Thymus (tissue), 11 donors: ENCODE data around the gene NCOA1. TPM values are rescaled to one million over a fixed set of nuclear protein-coding genes. Genes with fewer than 3 reads are reported as not detected.
"Not testable (repeated sequence)": the region's sequence is repeated elsewhere in the genome, so short reads cannot be mapped to it uniquely, and the experiment has no call there.

ENCODE experiments used
- DNase-seq, 9 donors: peaks; one replicate each; pipeline ENCODE4 v3.0.0-alpha.2; 2013; ENCODE audit warnings: low spot score in 9 of 9, low read depth in 6 of 9, missing footprints in 1 of 9
- H3K27ac ChIP-seq, 2 donors: one replicate each; pipeline ENCODE4 v1.5.1; 2013; ENCODE audit warnings: control low read depth in 1 of 2, low read depth in 1 of 2, low read length in 1 of 2, mild to moderate bottlenecking in 1 of 2, moderate library complexity in 1 of 2
- H3K27me3 ChIP-seq, 2 donors: one replicate each; pipeline ENCODE4 v1.5.1; 2013; ENCODE audit warnings: low read length in 1 of 2; ENCODE audit not compliant: control insufficient read depth in 2 of 2, insufficient read depth in 1 of 2
- H3K36me3 ChIP-seq, 2 donors: one replicate each; pipeline ENCODE4 v1.5.1; 2013; ENCODE audit warnings: low read length in 1 of 2, mild to moderate bottlenecking in 1 of 2, moderate library complexity in 1 of 2; ENCODE audit not compliant: control insufficient read depth in 2 of 2, insufficient read depth in 2 of 2
- H3K4me1 ChIP-seq, 2 donors: one replicate each; pipeline ENCODE4 v1.5.1; 2013; ENCODE audit warnings: low read length in 2 of 2; ENCODE audit not compliant: control insufficient read depth in 2 of 2, insufficient read depth in 2 of 2
- H3K4me3 ChIP-seq, 2 donors: one replicate each; pipeline ENCODE4 v1.5.1; 2013; ENCODE audit warnings: low read length in 2 of 2, control low read depth in 1 of 2, mild to moderate bottlenecking in 1 of 2
- H3K9me3 ChIP-seq, 2 donors: one replicate each; pipeline ENCODE4 v1.5.1; 2013; ENCODE audit warnings: low read length in 1 of 2, mild to moderate bottlenecking in 1 of 2; ENCODE audit not compliant: control insufficient read depth in 2 of 2, insufficient read depth in 1 of 2
- WGBS: extraction: QIAGEN DNeasy Blood & Tissue Kit; methylation state at CpG from one replicate; pipeline ENCODE4 v1.1.7; 2013; 5-methylcytosine and 5-hydroxymethylcytosine counted together
- polyA plus RNA-seq: library from polyadenylated mRNA; stranded (reverse); fragments of 200-250 nt; gene quantifications from one replicate; pipeline ENCODE4 v1.2.3, GENCODE V29; 2013
- total RNA-seq: library from RNA; stranded (reverse); fragments of 120-200 nt; gene quantifications from one replicate; pipeline ENCODE4 v1.2.4, GENCODE V29; 2013
- donor health status: healthy.

Gene NCOA1
- total and polyA plus RNA-seq, 2 donors: 12.4 to 22.3 TPM

DNA sequence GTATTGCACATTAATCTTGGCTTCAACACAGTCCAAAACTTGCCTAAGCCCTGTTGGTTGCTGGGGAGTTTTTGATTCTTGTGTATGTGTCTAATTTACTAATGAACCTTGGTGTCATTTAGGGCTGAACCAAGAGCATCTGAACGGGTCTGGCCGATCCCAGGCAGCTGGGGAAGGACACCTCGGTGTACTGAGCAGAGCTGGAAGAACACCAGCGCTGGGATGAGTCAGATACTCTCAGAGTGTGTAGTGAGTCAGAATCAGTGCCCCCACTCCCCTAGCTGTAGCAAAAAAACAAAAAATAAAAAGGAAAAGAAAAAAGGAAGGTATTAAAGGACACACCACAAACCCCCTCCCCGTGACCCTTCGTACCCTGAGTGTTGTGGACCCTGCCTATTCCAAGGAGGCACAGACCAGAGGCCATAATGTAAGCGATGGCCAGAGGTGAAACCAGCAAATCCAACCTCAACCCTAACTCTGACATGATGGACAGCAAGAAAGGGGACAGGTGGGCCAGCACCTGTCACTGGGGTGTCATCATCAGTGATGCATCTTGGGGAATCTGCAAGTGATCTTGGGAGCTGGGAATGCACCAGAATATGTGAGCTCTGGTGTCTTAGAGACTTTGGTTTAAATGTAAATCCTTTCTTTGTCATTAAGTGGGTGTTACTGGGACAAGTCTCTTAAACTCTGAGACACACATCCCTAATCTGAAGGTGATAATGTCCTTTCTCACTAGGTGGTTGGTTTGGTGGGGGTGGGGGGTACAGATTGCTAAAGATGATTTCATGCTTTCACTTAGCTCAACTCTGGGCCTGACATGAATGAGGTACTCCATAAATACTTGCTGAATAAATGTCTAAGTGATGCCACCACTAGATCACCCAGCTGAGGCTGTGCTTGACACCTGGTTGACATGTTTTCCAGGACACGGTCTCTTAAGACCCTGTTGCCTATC, 34.2 kb upstream of the NCOA1 start:
- Histone ChIP-seq H3K4me3 (no peak overlapping the region), H3K27ac (no peak overlapping the region), H3K27me3 (no peaks in the 10 kb centered on the region), H3K9me3 (no peaks in the 10 kb centered on the region), H3K36me3 (no peaks in the 10 kb centered on the region), H3K4me1 (peaks cover 0 to 2% of the 10 kb centered on the region in 2 donors)
- 96% methylated on average over 8 of the region's 8 CpGs for WGBS
- no peak for DNase-seq

DNA sequence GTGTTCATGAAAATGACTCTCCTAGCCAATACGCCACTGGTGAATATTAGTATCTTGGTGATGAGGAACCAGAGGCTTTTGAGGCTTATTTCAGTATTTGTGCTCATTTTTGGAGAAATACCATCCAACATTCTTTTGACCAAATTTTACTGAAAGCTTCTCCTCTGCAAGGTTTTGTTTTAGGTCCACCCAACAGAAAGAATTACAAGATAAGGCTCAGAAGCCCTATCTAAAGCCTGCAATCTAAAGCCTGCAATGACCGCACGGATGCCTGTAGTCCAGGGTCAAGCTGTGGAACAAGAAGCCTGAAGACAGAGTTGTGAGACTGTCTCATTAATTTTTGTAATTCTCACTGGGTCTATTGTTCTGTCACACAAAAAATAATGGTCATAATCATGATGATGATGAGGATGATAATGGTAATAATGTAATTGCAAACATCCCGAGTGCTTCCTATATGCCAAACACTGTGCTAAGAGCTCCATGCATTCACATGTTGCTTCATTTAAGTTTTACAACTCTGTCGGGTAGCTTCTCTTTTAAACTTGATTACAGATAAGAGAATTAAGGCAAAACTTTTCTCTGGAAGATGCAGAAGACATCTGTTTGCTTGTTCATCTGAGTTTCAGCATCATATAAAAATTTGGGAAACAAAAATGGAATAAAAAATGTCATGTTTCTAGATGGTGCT, 33.2 kb upstream of the NCOA1 start:
- WGBS: 98% methylated on average over 5 of the region's 5 CpGs
- H3K36me3 ChIP-seq: no peaks in the 10 kb centered on the region
- H3K4me1 ChIP-seq: peaks cover 0 to 5% of the 10 kb centered on the region in 2 donors
- H3K27me3 ChIP-seq: no peaks in the 10 kb centered on the region
- no peak for DNase-seq
- no peak overlapping the region for H3K27ac ChIP-seq
- no peak overlapping the region for H3K4me3 ChIP-seq
- no peaks in the 10 kb centered on the region for H3K9me3 ChIP-seq

DNA sequence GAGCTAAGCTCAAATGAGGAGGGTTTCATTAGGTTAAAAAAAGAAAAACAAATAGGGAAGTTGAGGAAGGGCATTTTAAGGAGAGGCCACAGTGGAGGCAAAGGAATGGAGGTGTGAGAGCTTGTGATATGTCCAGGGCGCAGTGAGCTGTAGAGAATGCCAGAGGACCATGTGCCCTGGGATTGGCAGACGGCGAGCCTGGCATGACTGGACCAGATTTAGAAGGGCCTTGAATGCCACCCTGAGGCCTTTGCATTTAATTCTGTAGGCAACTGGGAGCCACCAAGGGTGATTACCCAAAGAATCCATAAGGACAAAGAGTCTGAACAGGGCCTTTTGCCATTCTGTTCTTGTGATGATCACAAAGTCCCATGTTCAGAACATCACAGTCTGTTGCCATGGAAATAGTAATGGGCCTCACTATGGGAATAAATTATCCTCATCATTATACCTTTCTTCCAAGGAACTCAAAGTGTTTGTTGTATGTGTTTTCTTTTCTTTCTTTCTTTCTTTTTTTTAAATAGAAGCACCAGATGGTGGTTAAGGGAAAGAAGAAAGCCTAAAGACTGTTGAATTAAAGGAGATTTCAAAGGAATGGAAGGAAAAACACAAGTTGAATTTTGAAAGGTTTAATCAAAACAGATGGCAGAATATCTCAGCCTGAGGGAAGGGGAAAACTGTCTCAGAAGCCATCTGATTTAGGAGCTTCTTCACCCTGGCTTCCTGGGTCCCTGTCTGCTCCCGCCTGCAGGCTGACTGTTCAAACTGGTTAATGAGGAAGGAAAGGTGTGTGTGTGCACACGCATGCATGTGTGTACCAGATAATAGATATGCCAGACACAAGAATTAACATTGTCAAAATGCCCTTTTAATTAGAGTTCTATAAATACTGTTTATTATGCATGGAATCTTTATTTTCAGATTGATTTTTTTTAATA, 31.6 kb upstream of the NCOA1 start:
- Histone ChIP-seq H3K4me1 (peaks cover 0 to 5% of the 10 kb centered on the region in 2 donors), H3K36me3 (no peaks in the 10 kb centered on the region), H3K27me3 (no peaks in the 10 kb centered on the region), H3K27ac (no peak overlapping the region), H3K9me3 (no peaks in the 10 kb centered on the region), H3K4me3 (no peak overlapping the region)
- 97% methylated on average over 5 of the region's 5 CpGs for WGBS
- no peak for DNase-seq

DNA sequence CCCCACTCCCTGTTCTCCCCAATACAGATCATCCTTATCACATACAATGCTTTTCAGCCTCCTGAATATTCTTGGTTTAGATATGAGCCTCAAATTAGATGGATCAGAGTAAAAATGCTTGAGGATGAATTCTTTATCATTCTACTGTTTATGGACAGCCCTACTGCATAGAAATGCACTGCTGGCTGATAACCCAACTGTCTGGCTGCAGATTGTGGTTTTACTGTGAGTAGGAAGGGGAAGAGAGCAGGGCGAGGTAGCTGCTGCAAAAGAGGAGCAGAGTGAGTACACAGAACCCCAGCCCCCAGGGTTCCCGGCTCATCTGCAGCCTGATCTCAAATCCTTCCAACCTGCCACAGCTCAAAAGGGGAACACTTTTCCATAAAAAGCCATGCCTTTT, 29.4 kb upstream of the NCOA1 start:
- Histone ChIP-seq H3K4me1 (peaks cover 0 to 5% of the 10 kb centered on the region in 2 donors), H3K27ac (no peak overlapping the region), H3K27me3 (no peaks in the 10 kb centered on the region), H3K36me3 (no peaks in the 10 kb centered on the region), H3K9me3 (no peaks in the 10 kb centered on the region), H3K4me3 (no peak overlapping the region)
- WGBS: 14% methylated on average over 2 of the region's 2 CpGs
- peak in 4 of 9 donors; percentile 3 to 45 (median 12) for DNase-seq

DNA sequence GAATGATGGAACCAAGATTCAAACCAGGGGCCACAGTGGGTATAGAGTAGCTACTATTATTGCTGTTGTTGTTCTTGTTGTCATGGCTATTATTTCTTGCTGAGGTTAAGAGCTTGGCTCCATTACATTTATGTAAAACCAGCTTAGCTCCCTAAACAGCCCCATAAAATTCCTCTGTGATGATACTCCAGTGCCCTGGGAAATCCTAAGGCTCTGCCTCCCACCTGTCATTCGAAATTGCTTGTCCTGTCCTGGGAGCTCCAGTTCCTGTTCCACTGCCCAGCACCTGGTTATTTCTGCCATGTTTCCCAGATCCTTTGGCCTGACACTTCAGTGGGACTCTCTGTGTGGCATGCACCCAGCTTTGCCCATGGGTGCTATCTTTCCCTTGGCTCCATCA, 27.8 kb upstream of the NCOA1 start:
- WGBS: 98% methylated on average over 1 of the region's 1 CpG
- Histone ChIP-seq H3K4me3 (no peak overlapping the region), H3K4me1 (peaks cover 0 to 5% of the 10 kb centered on the region in 2 donors), H3K9me3 (no peaks in the 10 kb centered on the region), H3K27me3 (no peaks in the 10 kb centered on the region), H3K27ac (no peak overlapping the region), H3K36me3 (no peaks in the 10 kb centered on the region)
- DNase-seq: no peak

DNA sequence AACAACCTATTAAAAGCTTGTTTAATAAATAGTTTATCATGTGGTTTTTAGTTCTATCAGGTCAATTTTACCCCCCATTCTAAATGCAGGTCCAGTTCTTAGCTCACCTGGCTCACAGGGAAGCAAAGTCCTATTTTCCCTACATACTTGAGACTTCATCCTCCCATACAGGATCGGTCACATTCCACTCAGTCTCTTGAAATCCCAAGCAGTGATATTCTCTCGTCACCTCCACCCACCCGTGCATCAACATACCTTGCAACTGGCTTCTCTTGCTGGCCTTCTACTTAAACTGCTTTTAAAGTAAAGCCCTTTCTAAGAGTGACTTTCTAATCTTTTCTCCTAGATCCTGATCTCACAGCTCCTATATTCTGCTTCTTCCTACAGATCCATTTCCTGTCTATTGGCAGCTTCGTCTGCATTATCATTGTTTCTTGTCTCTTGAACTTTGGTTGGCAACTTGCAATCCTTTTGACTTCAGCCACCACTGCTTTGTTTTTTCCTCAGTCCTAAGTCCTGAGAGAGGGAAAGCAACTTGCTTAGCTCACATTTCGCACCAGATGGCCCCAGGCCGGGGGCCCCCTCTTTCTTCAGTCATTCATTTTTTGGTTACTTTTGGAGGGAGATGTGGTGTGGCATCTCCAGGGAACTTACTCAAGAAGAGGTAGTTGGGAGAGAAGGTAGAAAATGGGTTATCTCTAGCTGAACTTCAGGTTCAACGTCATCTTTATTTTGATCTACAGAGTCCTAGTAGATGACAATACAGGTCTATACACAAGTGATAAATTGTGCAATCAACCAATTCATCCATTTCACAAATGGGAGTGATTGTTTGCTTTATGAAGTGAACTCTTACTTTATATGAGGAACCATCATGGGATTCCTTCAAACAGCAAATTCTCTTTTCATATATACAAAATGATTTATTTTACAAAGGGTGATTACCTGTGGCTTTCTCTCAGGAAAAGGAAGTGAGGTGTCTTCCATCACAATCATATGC, 23.9 kb upstream of the NCOA1 start:
- no peak overlapping the region for H3K4me3 ChIP-seq
- no peaks in the 10 kb centered on the region for H3K9me3 ChIP-seq
- 96% methylated on average over 7 of the region's 7 CpGs for WGBS
- H3K4me1 ChIP-seq: peaks cover 0 to under 1% of the 10 kb centered on the region in 2 donors
- H3K36me3 ChIP-seq: no peaks in the 10 kb centered on the region
- no peaks in the 10 kb centered on the region for H3K27me3 ChIP-seq
- DNase-seq: no peak
- H3K27ac ChIP-seq: no peak overlapping the region

DNA sequence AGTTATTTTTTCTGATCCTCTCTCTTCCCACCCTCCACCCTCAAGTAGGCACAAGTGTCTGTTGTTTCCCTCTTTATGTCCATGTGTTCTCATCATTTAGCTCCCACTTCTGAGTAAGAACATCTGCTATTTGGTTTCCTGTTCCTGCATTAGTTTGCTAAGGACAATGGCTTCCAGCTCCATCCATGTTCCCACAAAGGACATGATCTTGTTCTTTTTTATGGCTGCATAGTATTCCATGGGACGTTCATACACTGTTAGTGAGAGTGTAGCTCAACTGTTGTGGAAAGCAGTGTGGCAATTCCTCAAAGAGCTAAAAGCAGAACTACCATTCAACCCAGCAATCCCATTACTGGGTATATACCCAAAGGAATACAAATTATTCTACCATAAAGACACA, 22.6 kb upstream of the NCOA1 start:
- H3K4me1 ChIP-seq, H3K27ac ChIP-seq, H3K9me3 ChIP-seq, DNase-seq, H3K4me3 ChIP-seq, H3K36me3 ChIP-seq, H3K27me3 ChIP-seq: not testable (repeated sequence)
- 94% methylated on average over 1 of the region's 1 CpG for whole genome bisulfite sequencing

DNA sequence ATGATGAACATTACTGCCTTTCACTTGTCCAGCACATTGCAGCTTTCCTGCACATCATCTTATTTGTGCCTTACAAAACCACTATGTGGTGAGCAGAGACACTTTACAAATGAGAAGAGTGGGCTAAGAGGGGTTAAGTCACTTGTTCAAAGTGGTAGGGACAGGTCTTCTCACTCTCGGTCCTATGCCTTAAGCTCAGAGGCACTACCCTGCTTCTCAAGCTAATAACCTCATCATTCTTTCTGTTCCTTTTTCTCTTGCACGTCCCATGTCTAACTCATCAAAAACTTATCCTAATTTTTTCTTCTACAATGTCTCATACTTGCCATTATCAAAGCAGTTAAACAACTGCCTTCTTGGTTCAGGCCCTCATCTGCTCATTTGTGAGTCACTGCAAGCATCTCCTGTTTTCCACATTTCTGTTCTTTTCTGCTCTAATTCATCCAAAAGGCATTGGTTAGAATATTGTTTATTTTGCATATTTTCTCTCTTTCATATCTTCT, 21.9 kb upstream of the NCOA1 start:
- Histone ChIP-seq H3K36me3 (no peaks in the 10 kb centered on the region), H3K9me3 (no peaks in the 10 kb centered on the region), H3K27ac (no peak overlapping the region), H3K27me3 (no peaks in the 10 kb centered on the region), H3K4me1 (no peaks in the 10 kb centered on the region), H3K4me3 (no peak overlapping the region)
- 98% methylated on average over 2 of the region's 2 CpGs for WGBS
- no peak for DNase-seq
